ENCODE data around the gene ONECUT3.

GRCh38 chr19:1713170-1713569 is 40.1 kb upstream of the ONECUT3 start:
- TF ChIP-seq CTCF (conservative IDR thresholded peaks at IDR 0.05; ENCODE audit: low read length): no peak
- no peak for TF ChIP-seq EZH2phosphoT487 (IDR thresholded peaks at IDR 0.05; ENCODE audit: borderline replicate concordance)

All from Loucy (cell line).